Suprapubic skin (tissue), 4 donors: ENCODE data around the gene GNB1L. TPM values are rescaled to one million over a fixed set of nuclear protein-coding genes. Genes with fewer than 3 reads are reported as not detected.

Experiments used
- DNase-seq, 2 donors: peaks; one replicate each; pipeline ENCODE4 v3.0.0-alpha.2; 2019; ENCODE audit warnings: low spot score in 2 of 2
- H3K27ac ChIP-seq: fragments of 200-600 bp; sonication (generic); one replicate; pipeline ENCODE4 v1.5.1; 2019
- H3K27me3 ChIP-seq: fragments of 200-600 bp; sonication (generic); one replicate; pipeline ENCODE4 v1.5.1; 2019
- H3K36me3 ChIP-seq: fragments of 200-600 bp; sonication (generic); one replicate; pipeline ENCODE4 v1.5.1; 2019
- H3K4me1 ChIP-seq: fragments of 200-600 bp; sonication (generic); one replicate; pipeline ENCODE4 v1.5.1; 2019
- H3K4me3 ChIP-seq: fragments of 200-600 bp; sonication (generic); one replicate; pipeline ENCODE4 v1.5.1; 2019; ENCODE audit warnings: mild to moderate bottlenecking
- H3K9me3 ChIP-seq: fragments of 200-600 bp; sonication (generic); one replicate; pipeline ENCODE4 v1.5.1; 2019
- EP300 ChIP-seq: sonication (generic); formaldehyde crosslinking; IDR thresholded peaks from one replicate; pipeline ENCODE4 v1.6.1; 2017; ENCODE audit warnings: antibody characterized with exemption
- POLR2A ChIP-seq, 2 donors: fragments of 450-650 bp; IDR thresholded peaks; one replicate each; pipeline ENCODE4 v1.6.1; 2017; ENCODE audit warnings: antibody characterized with exemption in 2 of 2, mild to moderate bottlenecking in 2 of 2, moderate library complexity in 2 of 2
- POLR2AphosphoS5 ChIP-seq, 3 donors: sonication (generic); formaldehyde crosslinking; IDR thresholded peaks; one replicate each; pipeline ENCODE4 v1.6.1; 2017; ENCODE audit warnings: antibody characterized with exemption in 3 of 3
- WGBS: methylation state at CpG from one replicate; pipeline ENCODE4 v1.1.5; 2018; 5-methylcytosine and 5-hydroxymethylcytosine counted together
- total RNA-seq, 4 donors: library from RNA; depleted of rRNA; stranded (reverse); fragments of >200 nt; gene quantifications; one replicate each; pipeline ENCODE4 v1.1.0, GENCODE V29; 2016
- TF ChIP-seq, protein P1 (sequence below), 2 donors: fragments of 200-600 bp in 1 of 2; fragments of 450-650 bp in 1 of 2; sonication (generic) in 1 of 2; IDR thresholded peaks; one replicate each; pipeline ENCODE4 v1.5.1; 2016 to 2019; ENCODE audit warnings: antibody characterized with exemption in 2 of 2, mild to moderate bottlenecking in 1 of 2, moderate library complexity in 1 of 2

GNB1L gene
- total RNA-seq, 4 donors from 2014 or later: 6.3 to 14.6 (median 10.9) TPM

GRCh38 chr22:19802894-19803735 lies 51.6 kb downstream of the GNB1L start:
- WGBS: 72% methylated on average over 11 of the region's 19 CpGs
- peak; percentile 53 to 76 for DNase-seq
- H3K4me1 ChIP-seq: peaks cover 78% of the 10 kb centered on the region

DNA sequence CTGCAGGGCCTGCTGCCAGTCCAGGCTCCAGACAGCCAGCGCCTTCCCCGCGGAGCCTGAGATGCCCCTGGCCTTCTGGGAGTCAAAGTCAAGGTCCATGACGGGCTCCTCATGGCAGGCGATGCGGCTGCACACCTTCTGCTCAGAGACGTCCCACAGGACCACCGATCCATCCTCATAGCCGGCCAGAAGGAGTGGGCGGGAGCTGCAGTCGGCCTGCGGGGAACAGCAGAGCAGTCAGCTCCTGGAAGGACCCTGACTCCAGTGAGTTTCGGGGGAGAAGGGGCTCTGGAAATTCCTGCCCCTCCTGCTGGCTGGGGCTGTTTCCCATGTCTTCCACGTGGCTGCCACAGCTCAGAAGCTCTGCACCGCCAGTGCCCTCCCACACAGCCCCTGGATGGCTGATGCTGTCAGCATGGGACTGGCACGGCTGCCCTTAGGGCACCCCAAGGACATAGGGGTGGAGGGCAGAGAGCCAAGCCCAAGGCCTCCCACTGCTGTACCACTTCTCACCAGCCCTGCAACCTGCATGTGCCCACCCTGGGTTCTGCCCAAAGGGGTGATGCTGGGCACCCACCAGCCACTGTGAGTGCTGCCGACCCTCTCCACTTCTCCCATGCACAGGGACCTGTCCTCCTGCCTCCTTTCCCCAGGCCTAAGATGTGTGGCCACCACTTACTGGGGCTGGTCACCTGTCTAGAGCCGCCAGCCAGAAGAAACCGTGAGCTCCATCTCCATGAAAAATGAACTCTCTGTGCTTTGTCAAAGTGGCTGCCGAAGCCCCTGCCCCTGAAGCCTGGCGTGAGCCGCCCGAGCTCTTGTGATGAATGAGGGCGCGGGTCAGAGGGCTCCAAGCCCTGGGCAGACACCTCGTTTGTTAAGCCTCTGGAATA lies 52.4 kb downstream of the GNB1L start:
- Histone ChIP-seq H3K9me3 (no peaks in the 10 kb centered on the region), H3K4me3 (no peak overlapping the region), H3K36me3 (no peaks in the 10 kb centered on the region), H3K27ac (no peak overlapping the region), H3K27me3 (no peaks in the 10 kb centered on the region), H3K4me1 (peaks cover 70% of the 10 kb centered on the region)
- WGBS: 85% methylated on average over 9 of the region's 26 CpGs
- DNase-seq: peak in 1 of 2 donors; percentile 59
- TF ChIP-seq, protein P1, sequence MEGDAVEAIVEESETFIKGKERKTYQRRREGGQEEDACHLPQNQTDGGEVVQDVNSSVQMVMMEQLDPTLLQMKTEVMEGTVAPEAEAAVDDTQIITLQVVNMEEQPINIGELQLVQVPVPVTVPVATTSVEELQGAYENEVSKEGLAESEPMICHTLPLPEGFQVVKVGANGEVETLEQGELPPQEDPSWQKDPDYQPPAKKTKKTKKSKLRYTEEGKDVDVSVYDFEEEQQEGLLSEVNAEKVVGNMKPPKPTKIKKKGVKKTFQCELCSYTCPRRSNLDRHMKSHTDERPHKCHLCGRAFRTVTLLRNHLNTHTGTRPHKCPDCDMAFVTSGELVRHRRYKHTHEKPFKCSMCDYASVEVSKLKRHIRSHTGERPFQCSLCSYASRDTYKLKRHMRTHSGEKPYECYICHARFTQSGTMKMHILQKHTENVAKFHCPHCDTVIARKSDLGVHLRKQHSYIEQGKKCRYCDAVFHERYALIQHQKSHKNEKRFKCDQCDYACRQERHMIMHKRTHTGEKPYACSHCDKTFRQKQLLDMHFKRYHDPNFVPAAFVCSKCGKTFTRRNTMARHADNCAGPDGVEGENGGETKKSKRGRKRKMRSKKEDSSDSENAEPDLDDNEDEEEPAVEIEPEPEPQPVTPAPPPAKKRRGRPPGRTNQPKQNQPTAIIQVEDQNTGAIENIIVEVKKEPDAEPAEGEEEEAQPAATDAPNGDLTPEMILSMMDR (IDR thresholded peaks at IDR 0.05): no peak
- TF ChIP-seq POLR2A (IDR thresholded peaks at IDR 0.05): no peak
- no peak for TF ChIP-seq POLR2AphosphoS5 (IDR thresholded peaks at IDR 0.05)
- no peak for TF ChIP-seq EP300

More at GRCh38 chr22:19802894-19803735, 51.6 kb downstream of the GNB1L start:
- H3K4me3 ChIP-seq: no peak overlapping the region
- no peaks in the 10 kb centered on the region for H3K36me3 ChIP-seq
- TF ChIP-seq POLR2AphosphoS5 (IDR thresholded peaks at IDR 0.05) (no peak), POLR2A (IDR thresholded peaks at IDR 0.05) (no peak), EP300 (no peak)
- TF ChIP-seq, protein P1 (IDR thresholded peaks at IDR 0.05): no peak
- H3K27ac ChIP-seq: no peak overlapping the region
- no peaks in the 10 kb centered on the region for H3K27me3 ChIP-seq
- H3K9me3 ChIP-seq: no peaks in the 10 kb centered on the region

DNA sequence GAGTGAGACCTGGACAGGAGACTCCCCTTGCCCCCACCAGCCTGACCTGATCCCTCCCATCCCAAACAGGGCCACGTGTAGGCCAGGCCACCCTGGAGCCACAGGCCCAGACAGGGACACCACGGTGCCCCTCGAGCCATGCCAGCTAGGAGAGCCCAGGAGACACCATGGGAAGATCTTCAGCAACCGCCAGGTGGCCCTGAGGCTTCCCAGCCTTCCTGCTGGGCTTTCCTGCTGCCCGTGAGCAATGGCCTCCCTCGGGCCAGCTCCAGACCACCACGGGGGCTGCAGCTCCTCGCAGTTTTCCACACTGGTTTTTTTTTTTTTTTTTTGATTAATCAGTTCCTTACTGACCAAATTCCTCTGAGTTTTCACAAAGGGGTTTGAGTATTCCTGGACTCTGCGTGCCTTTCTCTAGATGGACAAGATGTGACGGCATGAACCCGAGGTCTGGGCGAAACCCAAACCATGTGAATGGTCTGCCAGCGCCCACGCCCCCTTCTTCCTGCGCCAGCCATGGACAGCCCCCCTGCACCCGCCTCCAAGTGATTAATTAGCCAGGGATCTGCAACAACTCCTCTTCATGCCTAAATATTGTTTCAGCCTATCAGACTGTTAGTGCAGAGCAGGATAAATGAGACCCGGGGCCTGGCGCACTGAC lies 53.2 kb downstream of the GNB1L start:
- no peak overlapping the region for H3K27ac ChIP-seq
- no peaks in the 10 kb centered on the region for H3K27me3 ChIP-seq
- WGBS: 53% methylated on average over 14 of the region's 18 CpGs
- TF ChIP-seq EP300 (no peak), POLR2A (IDR thresholded peaks at IDR 0.05) (no peak), POLR2AphosphoS5 (IDR thresholded peaks at IDR 0.05) (no peak)
- TF ChIP-seq, protein P1 (IDR thresholded peaks at IDR 0.05): no peak
- H3K4me1 ChIP-seq: peaks cover 64% of the 10 kb centered on the region
- no peak overlapping the region for H3K4me3 ChIP-seq
- H3K9me3 ChIP-seq: no peaks in the 10 kb centered on the region
- DNase-seq: peak in 1 of 2 donors; percentile 70
- no peaks in the 10 kb centered on the region for H3K36me3 ChIP-seq

DNA sequence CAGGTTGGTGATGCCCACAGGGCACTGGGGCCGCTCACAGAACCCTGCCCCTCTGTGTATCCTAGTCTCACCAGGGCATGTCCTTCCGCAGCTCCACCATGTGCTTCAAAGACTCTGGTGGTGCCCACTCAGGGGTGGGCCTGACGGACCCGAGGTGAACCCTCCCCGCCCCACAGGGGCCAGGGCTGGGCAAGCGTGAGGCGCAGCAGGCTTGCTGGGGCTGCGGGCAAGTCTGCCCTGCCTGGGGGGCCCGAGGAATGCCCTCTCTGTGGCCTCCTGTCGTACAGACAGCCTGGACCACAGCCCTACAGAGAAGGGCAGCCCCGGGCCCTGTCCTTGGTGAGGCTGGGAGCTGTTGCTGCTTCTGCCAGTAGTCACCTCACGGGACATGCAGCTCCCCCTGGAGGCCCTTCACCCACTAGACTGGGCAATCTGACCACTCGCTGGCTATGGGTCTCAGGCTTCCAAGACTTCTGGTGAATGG lies 53.9 kb downstream of the GNB1L start:
- TF ChIP-seq, protein P1 (IDR thresholded peaks at IDR 0.05): no peak
- no peak for TF ChIP-seq EP300
- TF ChIP-seq POLR2A (IDR thresholded peaks at IDR 0.05): no peak
- no peak for TF ChIP-seq POLR2AphosphoS5 (IDR thresholded peaks at IDR 0.05)
- Histone ChIP-seq H3K4me1 (peaks cover 58% of the 10 kb centered on the region), H3K9me3 (no peaks in the 10 kb centered on the region), H3K27ac (no peak overlapping the region), H3K4me3 (no peak overlapping the region), H3K36me3 (no peaks in the 10 kb centered on the region), H3K27me3 (no peaks in the 10 kb centered on the region)
- 76% methylated on average over 6 of the region's 13 CpGs for WGBS
- DNase-seq: peak in 1 of 2 donors; percentile 68
